HG02623 (cell line): ENCODE measurements around the gene ZBTB44.
"Not testable (repeated sequence)": the region's sequence is repeated elsewhere in the genome, so short reads cannot be mapped to it uniquely, and the experiment has no call there.

Experiments used
- ATAC-seq: cut with Tn5 transposase; IDR thresholded peaks from one replicate; pipeline ENCODE4 v1.9.1; 2021; ENCODE audit warnings: moderate library complexity; ENCODE audit not compliant: unreplicated experiment

Gene ZBTB44

DNA sequence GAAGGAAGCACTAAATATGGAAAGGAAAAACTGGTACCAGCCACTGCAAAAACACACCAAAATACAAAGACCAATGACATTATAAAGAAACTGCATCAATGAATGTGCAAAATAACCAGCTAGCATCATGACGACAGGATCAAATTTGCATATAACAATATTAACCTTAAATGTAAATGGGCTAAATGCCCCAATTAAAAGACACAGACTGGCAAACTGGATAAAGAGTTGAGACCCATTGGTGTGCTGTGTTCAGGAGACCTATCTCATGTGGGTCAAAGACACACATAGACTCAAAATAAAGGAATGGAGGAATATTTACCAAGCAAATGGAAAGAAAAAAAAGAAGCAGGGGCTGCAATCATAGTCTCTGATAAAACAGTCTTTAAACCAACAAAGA lies 63.0 kb downstream of the ZBTB44 start:
- not testable (repeated sequence) for ATAC-seq

DNA sequence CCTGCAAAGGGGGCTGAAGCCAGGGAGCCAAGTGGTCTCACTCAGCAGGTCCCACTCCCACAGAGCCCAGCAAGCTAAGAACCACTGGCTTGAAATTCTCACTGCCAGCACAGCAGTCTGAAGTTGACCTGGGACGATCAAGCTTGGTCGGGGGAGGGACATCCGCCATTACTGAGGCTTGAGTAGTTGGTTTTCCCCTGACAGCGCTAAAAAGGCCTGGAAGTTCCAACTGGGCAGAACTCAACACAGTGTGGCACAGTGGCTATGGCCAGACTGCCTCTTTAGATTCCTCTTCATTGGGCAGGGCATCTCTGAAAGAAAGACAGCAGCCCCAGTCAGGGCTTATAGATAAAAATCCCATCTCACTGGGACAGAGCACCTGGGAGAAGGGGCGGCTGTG lies 64.8 kb downstream of the ZBTB44 start:
- not testable (repeated sequence) for ATAC-seq

DNA sequence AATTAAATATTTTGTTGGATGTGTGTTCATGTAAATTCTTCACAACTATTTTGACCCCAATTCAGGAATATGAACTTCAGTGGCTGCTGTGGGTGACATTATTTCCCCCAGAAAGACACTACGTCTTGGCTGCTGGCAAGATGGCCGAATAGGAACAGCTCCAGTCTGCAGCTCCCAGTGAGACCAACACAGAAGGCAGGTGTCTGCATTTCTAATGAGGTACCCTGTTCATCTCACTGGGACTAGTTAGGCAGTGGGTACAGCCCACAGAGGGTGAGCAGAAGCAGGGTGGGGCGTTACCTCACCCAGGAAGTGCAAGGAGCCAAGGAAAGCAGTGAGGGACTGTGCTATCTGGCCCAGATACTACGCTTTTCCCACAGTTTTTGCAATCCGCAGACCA lies 65.3 kb downstream of the ZBTB44 start:
- ATAC-seq: no peak

DNA sequence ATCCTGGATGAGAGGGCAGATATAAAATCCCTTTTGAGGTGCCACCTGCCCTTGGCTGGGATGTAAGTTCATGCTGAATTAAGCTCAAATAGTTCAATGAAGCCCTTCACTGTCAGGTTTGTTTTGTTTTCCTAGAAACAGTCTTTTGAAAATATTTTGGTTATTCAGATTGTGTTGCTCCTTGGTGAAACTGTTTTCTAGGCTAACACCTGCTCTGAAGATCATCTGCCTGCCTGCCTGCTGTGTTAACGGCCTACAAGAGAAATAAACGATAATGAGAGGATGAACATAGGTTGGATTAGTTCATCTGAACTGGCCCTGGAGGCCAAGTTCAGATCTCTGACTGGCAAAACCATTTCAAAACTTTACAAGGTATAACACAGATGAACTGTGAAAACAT lies 67.4 kb downstream of the ZBTB44 start:
- no peak for ATAC-seq

DNA sequence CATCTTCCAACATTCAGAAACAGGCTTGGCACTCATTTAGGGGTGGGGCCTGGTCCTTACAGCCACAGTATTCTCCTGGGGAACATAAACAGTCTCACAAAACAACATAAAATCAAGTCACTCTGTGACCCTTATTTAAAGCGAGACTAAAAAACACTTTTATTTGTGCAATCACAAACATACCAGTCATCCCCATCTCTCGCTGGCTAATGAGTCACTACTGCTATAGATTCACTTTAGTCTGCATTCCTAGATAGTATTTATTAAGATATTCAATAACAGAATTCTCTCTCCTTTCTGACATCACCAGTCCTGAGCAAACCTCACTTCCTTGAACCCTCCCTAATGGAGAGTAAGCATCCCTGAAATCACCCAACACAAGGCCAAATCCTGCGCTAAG lies 68.0 kb downstream of the ZBTB44 start:
- no peak for ATAC-seq

DNA sequence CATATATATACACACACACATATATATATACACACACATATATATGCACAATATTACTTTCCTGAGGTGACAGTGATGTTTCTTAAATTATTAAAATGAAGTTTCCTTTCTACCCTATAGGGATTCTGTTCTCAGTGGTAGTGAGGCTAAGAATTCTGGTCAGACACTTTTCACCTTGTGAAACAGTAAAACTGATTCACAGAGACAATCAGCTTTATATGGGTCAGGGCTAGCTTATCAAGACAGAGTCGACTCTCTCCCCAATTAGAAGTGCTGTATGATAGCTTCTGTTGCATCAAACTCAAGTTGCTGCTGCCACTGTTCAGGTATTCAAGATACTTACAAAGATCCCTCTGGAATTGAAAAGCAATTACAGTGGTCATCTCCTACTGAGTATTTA lies 68.4 kb downstream of the ZBTB44 start:
- ATAC-seq: no peak

DNA sequence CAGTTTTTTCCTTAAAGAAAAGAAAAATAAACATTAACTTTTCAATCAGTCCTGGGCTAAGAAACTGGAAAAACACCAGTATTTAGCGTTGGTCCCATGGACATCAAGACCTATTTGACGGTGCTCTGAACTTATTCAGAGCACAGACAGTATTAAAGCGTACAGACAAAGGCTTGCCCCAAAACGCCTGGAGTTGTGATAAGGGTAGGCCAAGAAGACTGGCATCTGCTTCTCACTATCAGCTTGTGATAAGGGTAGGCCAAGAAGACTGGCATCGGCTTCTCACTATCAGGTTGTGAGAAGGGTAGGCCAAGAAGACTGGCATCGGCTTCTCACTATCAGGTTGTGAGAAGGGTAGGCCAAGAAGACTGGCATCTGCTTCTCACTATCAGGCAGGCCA lies 69.3 kb downstream of the ZBTB44 start:
- ATAC-seq: not testable (repeated sequence)

DNA sequence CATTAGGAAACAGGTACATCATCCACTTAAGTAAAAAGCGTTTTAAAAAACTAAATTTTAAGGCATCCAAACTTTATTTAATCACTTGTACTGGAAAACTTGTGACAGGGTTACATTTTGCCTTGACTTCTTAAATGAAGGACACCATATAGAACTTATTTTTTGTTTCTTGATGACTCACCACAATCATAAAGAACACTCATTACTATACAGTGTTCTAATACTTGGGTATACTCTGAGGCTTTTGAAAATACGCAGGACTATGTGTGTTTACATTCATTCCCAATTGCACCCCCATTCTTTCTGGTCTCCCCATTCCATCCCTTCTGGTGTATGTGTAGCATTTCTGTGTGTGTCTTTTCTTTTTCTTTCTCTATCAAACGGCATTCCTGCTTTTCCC lies 69.9 kb downstream of the ZBTB44 start:
- no peak for ATAC-seq

DNA sequence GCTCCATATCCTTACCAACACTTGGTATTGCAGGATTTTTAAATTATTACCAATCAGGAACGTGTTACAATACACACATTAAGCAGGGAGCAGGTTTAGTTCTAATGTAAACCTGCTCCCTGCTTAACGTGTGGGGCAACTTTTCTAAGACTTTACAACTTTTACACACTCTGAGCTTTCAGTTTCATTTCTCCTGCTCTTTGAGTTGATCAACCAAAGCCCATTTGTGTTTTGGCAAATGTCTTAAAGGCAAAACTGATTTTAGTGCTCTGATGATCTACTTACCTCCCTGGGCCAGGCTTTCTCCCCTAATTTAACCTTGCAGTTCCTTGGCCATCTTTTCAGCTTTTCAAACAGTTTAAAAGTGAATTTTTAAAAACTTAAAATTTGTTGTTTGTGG lies 70.9 kb downstream of the ZBTB44 start:
- peak; percentile 88 for ATAC-seq

DNA sequence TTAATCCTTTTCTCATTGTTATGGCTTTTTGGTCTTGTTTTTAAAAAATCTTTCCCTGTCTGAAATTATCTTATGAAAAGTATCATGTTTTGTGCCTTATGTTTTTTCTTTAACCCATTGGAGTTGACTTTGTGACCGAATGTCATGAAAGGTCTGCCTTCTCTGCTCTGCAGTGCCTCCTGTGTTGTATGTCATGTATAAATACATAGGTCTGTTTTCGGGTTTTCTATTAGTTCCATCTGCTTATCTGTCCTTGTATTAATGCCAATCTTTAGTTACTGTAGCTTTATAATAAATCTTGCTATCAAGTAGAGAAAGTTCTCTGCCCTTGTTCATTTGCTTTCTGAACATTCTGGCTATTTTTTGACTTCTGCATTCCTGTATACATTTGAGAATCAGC lies 73.0 kb downstream of the ZBTB44 start:
- no peak for ATAC-seq

DNA sequence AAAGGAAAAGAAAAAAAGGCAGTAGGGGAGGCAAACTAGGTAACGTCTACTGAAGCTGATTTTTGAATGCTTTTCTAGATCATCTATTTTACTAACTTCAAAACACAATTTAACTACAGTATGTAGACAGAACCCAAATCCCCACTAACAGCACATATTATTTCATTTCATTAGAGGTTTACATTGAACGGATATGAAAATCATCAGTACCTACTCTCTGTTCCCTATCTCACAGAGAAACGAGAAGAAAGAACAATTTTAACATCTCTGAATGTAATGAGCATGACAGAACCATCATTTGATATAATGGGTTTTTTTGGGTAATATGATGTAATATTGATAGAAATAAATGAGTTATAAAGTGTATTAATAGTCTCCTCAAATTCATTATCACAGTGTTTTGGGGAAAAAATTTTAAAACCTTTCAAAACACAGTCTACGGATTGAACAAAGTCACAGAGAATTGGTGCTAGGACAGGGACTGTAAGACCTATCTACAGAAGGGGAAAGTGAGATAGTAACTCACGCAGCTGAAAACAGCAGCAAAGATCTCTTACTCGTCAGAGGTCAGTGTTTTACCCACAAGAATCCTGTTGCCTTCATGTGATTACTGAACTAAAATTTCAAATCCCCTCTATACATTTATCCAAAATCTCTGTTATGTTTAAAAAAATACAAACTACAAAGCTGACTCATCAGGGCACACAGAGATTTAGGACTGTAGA lies 77.3 kb downstream of the ZBTB44 start:
- ATAC-seq: no peak

DNA sequence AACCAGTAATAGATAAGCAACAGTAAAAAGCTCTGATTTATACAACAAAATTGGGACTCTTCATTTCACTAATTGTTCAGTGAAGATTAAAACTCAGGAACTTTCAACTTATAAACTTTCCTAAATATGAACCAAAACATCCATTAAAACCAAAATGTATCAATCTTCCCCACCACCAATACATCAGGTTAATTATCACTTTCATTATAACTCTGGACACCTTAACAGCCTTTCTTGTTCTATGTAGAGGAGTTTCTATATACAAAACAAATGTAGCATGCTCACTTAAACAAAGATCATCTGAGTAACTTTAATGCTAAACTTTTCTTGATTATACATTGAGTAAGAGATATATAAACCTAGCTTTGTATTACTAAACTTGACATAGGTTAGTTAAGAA lies 80.4 kb downstream of the ZBTB44 start:
- ATAC-seq: no peak

DNA sequence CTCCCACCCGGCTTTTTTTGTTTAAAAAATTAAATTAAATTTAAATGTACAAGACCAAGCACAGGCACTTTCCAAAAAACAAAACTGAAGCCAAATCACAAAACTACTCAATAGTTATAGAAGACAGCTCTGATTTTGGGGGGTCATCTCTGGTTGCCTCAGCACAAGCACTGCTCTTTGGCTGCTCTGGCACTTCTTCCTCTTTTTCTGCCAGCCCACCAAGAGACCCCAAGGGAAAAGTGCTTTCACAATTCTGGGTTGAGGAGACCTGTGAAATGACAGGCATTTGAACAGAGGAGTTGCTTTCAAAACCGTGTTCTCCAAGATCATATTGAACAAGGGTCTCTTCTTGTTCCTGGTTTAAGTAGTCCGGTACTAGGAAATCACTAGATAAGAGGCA lies 80.8 kb downstream of the ZBTB44 start:
- ATAC-seq: not testable (repeated sequence)

DNA sequence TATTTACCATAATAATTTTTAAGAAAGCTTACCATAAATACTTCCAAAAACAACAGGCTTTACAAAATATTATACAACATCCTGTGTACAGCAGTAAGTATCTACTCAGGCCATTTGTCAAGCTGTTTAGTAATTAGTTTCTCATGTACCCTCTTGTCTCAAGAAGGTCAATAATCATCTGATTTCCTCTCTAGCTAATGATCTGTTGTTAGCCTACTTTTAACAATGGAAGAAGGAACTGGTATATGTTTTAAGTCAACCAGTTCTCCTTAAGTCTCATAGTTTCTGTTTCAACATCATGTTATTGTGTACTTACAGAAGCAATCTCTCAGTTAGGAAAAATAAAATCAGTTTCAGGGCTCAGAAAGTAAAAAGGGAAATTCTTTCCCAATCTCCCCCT lies 81.2 kb downstream of the ZBTB44 start:
- not testable (repeated sequence) for ATAC-seq

DNA sequence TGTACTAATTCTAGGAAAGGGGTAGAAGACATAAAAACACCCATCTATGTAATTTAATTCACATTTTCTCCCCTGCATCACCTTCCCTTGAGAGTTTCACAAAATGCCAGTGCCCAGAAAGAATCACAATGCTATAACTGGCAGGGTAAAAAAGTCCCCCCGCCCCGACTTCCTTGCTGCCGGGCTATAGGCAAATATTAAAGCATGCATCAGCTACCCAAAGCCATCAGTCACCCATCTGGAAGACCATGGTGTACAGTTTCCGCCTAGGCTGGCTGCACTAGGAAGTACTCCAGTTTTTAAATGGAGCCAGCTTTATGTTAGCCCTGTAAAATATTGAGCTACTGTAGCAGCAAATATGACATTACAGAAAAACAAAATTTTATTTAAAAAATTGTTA lies 87.3 kb downstream of the ZBTB44 start:
- no peak for ATAC-seq

DNA sequence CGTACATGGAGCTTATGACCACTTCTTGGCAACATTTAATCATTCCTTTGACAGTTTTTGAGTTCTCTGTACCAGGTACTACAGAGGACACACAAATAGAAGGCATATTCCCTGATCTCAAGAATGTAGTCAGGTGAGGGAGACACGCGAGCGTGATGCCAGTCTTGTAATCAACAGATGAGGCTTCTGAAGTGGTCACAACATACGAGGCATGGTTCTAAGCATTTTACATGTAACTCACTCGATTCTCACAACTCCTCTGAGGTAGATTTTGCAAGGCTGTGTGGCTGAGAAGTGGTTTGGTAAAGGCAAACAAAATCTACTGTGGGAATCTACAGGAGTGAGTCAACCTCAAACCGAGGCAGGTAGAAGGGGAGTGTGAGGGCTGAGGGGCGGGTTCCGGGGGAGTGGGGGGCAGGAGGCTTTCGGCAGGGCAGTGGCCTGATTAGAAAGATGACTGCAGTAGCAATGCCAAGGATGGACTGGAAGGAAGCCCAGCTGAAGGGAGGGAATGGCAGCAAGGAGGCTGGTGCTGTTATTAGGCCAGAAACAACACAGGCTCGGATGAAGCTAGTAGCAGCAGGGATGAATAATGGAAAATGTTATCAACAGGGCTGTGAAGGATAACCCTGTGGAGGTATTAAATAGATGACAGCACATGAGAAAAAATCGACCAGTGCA lies 91.3 kb downstream of the ZBTB44 start:
- no peak for ATAC-seq

DNA sequence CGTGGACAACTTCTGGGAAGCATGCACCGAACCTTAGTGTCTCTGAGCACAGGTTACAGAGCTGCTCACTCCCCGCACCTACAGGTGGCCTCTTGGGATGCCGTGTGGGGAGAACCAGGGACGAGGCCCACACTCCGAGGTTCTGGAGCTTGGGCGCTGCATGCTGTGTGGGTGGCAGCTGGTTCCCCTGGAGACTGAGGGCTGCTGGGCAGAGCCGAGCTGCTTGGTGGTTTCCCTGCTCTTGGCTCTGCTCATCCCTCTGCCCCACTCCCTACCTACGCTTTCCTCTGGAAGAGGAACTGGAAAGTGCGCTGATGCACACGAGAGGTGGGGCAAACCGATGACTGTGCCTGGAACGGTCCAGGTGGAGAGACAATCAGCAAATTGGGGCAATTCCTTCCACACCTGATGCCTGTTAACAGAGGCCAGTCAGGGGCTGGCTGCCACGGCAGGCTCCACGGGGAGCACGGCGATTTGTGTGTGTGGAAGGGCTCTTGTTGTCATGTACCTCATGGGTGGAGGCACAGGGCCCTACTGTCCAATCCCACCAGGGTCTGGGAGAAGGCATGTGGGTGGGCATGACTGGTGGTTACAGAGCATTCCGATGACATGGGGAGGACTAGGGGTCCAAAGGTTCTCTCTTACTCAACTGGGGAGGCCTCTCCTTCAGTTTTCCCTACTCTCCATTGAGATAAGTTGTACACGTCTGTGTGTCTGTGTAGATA lies 94.2 kb downstream of the ZBTB44 start:
- no peak for ATAC-seq

DNA sequence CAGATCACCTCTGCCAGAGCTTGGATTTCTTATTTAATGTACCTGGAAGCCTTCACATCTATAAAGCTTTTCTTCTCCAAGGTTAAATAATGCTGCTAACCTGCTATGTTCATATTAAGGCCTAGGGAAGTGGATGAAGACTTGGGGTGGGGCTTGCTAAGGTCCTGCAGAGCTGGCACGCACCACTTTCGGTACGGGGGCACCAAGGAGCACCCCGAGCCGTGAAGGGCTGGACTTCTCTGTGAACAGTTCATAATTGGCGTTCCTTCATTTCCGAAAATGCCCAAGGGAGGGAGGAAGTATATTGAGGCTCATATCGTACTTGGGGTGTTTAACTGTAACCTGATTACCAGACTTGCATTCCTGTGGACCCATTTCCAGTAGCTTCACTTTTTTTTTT lies 95.6 kb downstream of the ZBTB44 start:
- no peak for ATAC-seq

DNA sequence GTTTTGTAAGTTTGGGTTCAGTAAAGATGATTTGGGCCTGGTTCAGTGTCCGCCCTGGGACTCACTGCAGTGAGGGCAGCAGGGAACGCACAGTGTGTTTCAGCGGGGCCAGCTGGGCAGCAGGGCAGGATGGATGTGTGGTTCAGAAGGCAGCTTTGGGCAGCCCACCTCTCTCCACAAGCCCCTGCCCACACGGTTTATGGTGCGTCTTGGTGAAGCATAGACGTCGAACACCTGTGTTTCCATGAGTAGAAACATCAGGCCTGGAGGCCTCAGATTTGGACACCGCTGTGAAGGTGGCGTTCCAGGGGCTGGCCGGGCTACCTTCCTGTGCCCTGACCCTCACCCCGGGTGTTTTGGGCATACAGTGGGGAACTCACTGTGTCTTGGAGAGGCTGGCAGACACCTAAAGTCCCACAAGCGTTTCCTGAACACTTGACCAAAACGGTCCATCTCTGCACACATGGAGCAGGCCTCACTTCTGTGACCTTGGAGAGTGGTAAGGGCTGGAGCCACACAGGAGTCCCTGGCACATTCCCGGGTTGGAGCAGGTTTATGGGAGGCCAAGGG lies 96.1 kb downstream of the ZBTB44 start:
- no peak for ATAC-seq

DNA sequence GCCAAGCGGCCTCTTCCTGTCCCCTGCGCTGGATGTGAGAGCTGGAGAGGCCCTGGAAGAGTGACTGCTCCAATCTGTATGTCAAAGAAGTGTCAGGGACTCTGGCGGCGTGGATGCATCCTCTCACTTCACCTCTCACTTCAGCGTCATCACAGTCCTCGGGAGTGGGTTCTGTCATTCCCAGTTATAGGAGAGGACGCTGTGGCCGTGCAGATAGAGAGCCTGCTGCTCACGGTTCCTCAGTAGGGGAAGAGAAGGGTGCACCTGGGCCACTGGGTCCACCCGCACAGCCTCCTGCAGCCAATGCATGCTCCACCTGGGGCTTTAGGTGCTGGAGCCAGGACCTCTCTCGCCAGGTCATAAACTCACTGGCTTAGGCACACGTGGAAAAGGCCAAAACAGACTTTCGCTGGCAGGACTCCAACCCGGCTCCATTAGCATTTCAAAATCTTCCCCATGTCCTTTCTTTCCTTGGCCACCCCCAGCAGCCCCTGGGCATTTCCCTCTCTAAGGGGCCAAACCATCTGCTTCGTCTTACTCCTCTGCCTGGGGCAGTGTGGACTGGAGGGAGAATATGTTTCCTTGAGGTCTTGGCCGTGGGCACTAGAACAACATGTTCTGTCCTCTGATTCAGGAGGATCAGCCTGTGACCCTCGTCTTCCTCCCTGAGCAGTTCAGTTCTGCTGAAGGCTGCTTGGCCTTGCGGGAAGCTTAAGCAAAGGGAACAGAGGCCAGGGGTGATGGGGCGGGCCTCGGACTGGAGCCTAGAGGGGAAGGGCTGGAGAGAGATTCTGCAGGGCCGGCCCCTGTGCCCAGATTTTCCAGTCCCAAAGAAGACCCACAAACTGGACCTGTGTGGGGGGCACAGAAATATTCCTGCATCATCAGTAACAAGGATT lies 97.3 kb downstream of the ZBTB44 start:
- ATAC-seq: no peak
